PFSK-1 (cell line): ENCODE results near the gene METTL21A.

Experiments
- POLR2AphosphoS5 ChIP-seq: IDR thresholded peaks from 2 replicates; pipeline ENCODE4 v1.6.1; 2012; ENCODE audit warnings: low read depth, mild to moderate bottlenecking, control low read depth, low read length, moderate library complexity
- REST ChIP-seq, 2 experiments: IDR thresholded peaks; 2 replicates each; pipeline versions ENCODE4 v1.6.1 to v1.8.0; 2011 to 2012; ENCODE audit warnings: low read depth in 2 of 2, low read length in 2 of 2, control low read depth in 1 of 2, inconsistent platforms in 1 of 2, mild to moderate bottlenecking in 1 of 2, moderate library complexity in 1 of 2; ENCODE audit not compliant: insufficient read depth in 1 of 2
- SIN3A ChIP-seq: IDR thresholded peaks from 2 replicates; pipeline ENCODE4 v1.6.1; 2012; ENCODE audit warnings: mild to moderate bottlenecking, low read length, moderate library complexity, borderline replicate concordance; ENCODE audit not compliant: insufficient read depth
- TAF1 ChIP-seq: IDR thresholded peaks from 2 replicates; pipeline ENCODE4 v1.6.1; 2012; ENCODE audit warnings: low read length, control low read depth, borderline replicate concordance; ENCODE audit not compliant: insufficient read depth

GRCh38 chr2:207603486-207603885 lies 21.7 kb downstream of the METTL21A start:
- TF ChIP-seq REST (IDR thresholded peaks at IDR 0.05; ENCODE audit: insufficient read depth in 1 of 2, low read depth in 2 of 2, low read length in 2 of 2): no peak
- TF ChIP-seq POLR2AphosphoS5: no peak
- TF ChIP-seq SIN3A: no peak
- no peak for TF ChIP-seq TAF1
